ENCODE results near the gene CFB.

DNA sequence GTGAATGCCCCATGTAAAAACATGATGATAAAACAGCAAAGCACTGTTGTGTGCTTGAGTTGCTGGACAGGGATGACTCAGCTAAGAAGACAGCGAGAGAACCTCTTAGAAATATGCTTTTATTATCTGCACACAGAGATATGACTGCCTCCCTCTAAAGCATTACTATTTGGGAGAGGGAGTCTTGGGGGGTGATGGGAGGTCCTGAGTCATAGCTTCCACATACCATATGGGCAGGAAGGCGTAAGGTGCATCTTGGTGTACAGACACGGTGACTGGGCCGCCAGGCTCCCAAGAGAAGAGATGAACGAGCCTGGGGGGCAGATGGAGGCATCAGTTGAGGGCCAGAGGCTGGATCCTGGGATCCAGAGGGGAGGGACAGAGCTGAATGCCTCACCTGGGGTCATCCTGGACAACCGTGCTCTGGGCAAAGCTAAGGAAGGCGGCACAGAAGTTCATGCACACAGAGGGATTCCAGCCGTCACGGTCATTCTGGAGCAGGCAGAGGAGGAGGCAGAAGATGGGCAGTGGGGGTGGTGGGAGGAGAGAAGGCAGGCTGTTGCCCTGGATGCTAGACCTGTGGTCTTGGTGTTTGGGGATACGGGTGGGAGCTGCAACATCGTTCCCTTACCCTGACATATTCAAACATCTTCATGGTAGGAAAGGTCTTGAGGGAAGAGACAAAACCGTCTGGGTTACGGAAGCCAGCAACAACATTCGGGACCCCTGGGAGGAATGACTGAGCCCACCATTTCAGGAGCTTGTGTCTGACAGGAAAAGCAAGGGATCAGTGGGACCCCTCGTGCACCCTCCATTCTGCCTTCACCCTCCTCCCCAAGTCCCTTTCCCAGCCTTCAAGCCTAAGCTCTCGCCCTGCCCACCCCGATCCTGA is 24.1 kb downstream of the CFB start:
- TF ChIP-seq, protein P1, sequence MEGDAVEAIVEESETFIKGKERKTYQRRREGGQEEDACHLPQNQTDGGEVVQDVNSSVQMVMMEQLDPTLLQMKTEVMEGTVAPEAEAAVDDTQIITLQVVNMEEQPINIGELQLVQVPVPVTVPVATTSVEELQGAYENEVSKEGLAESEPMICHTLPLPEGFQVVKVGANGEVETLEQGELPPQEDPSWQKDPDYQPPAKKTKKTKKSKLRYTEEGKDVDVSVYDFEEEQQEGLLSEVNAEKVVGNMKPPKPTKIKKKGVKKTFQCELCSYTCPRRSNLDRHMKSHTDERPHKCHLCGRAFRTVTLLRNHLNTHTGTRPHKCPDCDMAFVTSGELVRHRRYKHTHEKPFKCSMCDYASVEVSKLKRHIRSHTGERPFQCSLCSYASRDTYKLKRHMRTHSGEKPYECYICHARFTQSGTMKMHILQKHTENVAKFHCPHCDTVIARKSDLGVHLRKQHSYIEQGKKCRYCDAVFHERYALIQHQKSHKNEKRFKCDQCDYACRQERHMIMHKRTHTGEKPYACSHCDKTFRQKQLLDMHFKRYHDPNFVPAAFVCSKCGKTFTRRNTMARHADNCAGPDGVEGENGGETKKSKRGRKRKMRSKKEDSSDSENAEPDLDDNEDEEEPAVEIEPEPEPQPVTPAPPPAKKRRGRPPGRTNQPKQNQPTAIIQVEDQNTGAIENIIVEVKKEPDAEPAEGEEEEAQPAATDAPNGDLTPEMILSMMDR (conservative IDR thresholded peaks at IDR 0.05): no peak
- TF ChIP-seq EZH2 (IDR thresholded peaks at IDR 0.05; ENCODE audit: low read depth): no peak
